Choroid plexus epithelial cell (primary cell): ENCODE measurements around the gene RPN1.

Source experiments
- DNase-seq: peaks from one replicate; pipeline ENCODE4 v3.0.0-alpha.2; 2010; ENCODE audit warnings: low read depth
- H3K4me3 ChIP-seq: 2 replicates; pipeline ENCODE4 v1.5.1; 2011; ENCODE audit warnings: low read depth, mild to moderate bottlenecking, control low read depth, low read length, moderate library complexity
- CTCF ChIP-seq: conservative IDR thresholded peaks from 2 replicates; pipeline ENCODE4 v1.5.1; 2011; ENCODE audit warnings: low read depth, mild to moderate bottlenecking, control low read depth, inconsistent platforms, low read length, moderate library complexity

RPN1 gene

GRCh38 chr3:128617557-128618397 is 32.8 kb downstream of the RPN1 start:
- peak; percentile 76 for TF ChIP-seq CTCF
- DNase-seq, result peak; percentile 98
- peak overlapping the region; percentile 80 for H3K4me3 ChIP-seq

GRCh38 chr3:128617270-128617556 is 33.4 kb downstream of the RPN1 start:
- peak overlapping the region; percentile 49 for H3K4me3 ChIP-seq
- TF ChIP-seq CTCF, result no peak
- no peak for DNase-seq

GRCh38 chr3:128616516-128617269 is 33.9 kb downstream of the RPN1 start:
- no peak for TF ChIP-seq CTCF
- DNase-seq, result no peak
- no peak overlapping the region for H3K4me3 ChIP-seq

DNA sequence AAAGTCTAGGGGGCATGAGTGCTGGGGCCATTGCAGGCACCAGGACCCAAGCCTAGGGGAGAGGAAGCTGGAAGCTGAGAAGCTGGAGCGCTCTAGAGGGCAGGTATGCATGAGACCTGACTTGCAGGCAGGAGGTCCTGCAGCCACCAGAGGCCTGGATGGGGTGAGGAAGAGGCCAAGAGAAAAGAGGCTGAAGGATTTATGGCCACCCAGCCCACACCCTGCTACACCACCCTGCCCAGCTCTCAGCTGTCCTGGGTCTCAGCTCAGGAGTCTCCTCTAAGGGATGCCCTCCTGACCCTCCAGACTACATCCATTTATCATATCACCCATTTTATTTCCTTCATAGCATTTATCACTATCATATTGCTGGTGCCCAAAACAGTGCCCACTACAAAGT is 36.5 kb downstream of the RPN1 start:
- TF ChIP-seq CTCF, result no peak
- no peak overlapping the region for H3K4me3 ChIP-seq
- DNase-seq, result no peak

GRCh38 chr3:128613083-128613829 is 37.4 kb downstream of the RPN1 start:
- no peak for TF ChIP-seq CTCF
- DNase-seq, result no peak
- no peak overlapping the region for H3K4me3 ChIP-seq

DNA sequence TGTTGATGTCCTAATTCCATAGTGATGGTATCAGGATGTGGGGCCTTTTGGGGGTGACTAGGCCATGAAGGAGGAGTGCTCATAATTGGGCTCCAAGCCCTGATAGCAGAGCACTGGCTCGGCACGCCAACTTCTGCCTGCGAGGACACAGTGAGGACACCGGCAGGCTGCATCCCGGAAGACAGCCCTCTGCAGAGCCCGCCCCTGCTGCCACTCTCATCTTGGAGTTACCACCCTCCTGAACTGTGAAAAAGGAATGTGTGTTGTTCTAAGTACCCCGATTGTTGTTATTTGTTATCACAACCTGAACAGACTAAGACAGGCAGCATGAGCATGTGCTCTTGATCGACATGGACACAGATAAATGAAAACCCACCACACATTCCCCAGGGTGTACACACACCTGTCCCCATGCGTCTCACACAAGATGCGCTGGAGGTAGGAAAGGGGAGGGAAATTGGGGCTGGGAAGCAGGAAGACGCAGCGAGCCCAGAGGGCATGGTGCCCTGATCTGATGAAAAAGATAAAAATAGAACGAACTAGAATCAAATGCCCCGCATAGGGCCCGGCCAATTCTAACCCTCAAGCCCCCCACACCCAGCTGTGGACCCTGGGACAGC is 40.1 kb downstream of the RPN1 start:
- DNase-seq, result no peak
- no peak overlapping the region for H3K4me3 ChIP-seq
- TF ChIP-seq CTCF, result no peak
